NCI-H2196 treated with DMSO at 0.1 percent for 48 hours (cell line): ENCODE results near the gene LRRC10B.
"Not testable (repeated sequence)": the region's sequence is repeated elsewhere in the genome, so short reads cannot be mapped to it uniquely, and the experiment has no call there.

ENCODE experiments used
- DNase-seq: peaks from one replicate; lab custom pipeline; 2025; ENCODE audit not compliant: unreplicated experiment; lab: John Stamatoyannopoulos, UW

Gene LRRC10B

GRCh38 chr11:61507962-61508861 is at the start of gene LRRC10B:
LRRC10B (plus strand) TSS chr11:61508749; CDS start chr11:61508999, 250 bp downstream.
- DNase-seq, result peak; percentile 73

- DNase-seq, result peak; percentile 31
Measured at GRCh38 chr11:61460474-61460881, 48.1 kb upstream of the LRRC10B start.

DNA sequence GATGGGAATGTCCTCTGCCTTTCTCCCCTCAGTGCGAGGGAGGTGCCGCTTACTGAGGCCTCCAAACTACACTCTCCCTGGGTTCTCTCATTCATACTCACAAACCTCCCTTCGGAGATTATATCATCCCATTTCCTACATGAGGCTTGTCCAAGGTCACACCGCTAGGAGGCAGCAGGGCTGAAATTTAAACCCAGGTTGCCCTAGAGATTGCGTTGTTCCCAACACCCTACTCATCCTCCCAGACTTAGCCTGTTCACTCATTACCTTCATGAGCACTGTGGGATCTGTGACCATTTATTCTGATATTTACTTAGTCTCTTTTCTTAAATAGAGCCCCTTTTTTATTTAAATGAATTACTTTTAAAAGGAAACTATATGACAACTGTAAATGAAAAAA is 47.6 kb upstream of the LRRC10B start:
- DNase-seq, result no peak

DNA sequence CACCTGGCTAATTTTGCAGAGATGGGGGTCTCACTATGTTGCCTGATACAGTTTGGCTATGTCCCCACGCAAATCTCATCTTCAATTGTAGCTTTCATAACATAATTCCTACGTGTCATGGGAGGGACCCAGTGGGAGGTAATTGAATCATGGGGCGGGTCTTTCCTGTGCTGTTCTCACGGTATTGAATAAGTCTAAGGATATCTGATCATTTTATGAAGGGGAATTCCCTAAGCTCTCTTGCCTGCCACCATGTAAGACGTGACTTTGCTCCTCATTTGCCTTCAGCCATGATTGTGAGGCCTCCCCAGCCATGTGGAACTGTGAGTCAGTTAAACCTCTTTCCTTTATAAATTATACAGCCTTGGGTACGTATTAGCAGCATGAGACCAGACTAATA is 40.9 kb upstream of the LRRC10B start:
- DNase-seq, result not testable (repeated sequence)

GRCh38 chr11:61468002-61468401 is 40.5 kb upstream of the LRRC10B start:
- DNase-seq, result no peak

DNA sequence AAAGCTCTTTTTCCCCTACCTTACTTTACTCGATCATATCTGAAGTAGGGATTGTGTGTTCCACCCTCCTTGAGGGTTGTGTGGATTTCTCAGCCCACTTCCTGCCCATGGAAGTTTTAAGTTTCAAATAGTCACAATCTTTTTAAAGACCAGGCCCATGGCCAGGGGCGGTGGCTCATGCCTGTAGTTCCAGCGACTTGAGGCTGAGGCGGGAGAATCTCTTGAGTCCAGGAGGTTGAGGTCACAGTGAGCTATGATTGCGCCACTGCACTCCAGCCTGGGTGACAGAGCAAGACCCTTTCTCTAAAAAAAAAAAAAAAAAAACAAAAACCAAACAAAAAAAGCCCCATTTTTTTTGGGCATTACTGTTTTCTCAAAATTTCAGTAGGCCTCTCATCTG is 36.3 kb upstream of the LRRC10B start:
- no peak for DNase-seq

DNA sequence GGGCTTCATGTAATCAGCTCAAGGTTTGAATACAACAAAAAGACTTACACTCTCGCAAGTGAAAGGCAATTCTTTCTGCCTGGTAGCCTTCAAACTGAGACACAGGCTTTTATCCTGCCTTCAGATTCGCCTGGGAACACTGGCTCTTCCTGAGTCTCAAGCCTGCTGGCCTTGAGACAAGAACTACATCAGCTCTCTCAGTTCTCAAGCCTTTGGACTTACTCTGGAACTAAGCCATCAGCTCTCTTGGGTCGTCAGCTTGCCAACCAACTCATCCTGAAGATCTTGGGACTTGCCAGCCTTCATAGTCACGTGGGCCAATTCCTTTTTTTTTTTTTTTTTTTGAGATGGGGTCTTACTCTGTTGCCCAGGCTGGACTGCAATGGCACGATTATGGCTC is 35.7 kb upstream of the LRRC10B start:
- DNase-seq, result no peak

GRCh38 chr11:61473370-61474012 is 35.1 kb upstream of the LRRC10B start:
- DNase-seq, result no peak

DNA sequence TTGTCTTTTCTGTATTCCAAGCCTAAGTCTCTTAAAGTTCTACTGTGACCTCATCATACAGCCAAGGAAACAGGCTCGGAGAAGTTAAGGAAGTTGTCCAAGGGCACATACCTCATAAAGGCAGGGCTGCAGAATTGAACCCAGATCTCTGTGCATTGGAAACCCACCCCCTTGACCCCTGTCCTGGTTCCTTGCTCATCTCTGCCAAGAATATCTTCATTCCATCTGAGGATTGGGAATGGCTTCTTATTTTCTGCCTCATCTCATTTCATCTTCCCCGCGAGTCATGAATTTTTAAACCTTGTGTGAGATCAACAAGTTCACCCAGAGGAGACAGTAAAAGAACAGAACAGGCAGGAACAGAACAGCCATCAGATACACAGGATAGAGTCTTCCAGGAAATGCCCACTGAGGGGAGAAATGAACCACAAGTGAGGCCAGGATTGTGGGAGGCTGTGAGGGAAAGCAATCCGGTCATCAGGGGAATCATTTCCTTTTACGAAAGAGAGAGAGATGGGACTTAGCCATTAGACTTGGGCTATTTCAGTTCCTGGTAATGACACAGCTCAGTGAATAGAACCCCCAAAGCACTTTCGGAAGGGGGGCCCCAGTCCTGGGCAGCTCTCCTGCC is 34.4 kb upstream of the LRRC10B start:
- no peak for DNase-seq

- DNase-seq, result no peak
Measured at GRCh38 chr11:61475433-61475832, 33.1 kb upstream of the LRRC10B start.

DNA sequence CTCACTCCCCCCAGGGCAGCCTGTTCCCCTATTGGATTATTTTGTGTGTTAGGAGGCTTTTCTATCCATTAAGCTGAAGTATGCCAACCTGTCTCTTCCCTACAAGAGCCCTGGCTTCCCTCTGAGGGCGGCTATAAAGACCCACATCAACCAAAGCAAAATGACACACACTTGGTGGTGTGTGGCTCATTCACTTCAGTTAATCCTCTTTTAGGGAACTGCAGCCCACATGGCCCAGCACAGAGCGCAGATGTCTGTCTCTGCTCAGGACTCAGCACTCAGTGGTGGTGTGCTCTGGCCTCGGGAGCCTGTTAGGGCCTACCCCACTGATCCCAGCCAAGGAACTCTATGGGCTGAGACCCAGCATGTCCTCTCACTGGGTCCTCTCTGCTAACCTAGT is 32.2 kb upstream of the LRRC10B start:
- no peak for DNase-seq

DNA sequence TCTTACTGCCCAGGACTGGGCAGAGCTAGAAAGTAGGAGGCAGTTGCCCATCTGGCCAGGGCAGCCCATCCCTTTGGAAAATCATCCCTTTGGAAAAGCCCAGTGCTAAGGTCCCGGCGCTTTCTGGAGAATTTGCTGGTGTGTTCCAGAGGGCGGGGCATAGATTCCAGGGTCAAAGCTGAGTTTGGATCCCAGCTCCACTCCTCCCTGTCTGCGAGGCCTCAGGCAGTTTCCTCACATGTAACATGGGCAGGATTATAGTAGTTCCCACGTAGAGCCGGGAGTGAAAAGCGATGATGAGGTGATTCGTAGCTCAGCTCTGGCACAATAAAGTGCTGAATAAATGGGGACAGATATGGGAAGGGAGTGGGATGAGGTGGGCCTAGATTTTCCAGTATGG is 31.4 kb upstream of the LRRC10B start:
- DNase-seq, result no peak

GRCh38 chr11:61477727-61478148 is 30.8 kb upstream of the LRRC10B start:
- DNase-seq, result no peak

DNA sequence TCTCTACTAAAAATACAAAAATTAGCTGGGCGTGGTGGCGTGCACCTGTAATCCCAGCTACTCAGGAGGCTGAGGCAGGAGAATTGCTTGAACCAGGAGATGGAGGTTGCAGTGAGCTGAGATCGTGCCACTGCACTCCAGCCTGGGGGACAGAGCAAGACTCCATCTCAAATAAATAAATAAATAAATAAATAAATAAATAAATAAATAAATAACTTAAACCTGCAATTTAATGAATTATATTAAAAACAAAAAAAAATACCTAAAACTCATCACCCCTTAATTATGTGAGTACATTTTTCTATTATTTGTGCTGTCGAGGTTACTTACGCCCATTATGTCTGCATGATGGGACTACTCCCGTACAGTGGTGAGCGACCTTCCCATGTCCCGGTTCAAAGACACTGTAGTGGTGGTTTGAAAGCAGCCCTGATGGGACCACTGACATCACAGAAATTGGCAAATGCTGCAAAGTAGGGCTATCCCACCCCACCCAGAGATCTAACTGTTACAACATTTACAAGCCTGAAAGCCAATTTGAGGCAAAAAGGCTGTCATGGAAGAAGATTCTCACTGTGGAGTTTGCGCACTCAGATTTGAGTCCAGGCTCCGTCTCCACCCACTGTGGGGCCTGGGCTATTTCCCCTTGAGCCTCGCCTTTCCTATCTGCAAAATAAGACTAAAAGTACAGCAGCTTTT is 29.0 kb upstream of the LRRC10B start:
- DNase-seq, result not testable (repeated sequence)

DNA sequence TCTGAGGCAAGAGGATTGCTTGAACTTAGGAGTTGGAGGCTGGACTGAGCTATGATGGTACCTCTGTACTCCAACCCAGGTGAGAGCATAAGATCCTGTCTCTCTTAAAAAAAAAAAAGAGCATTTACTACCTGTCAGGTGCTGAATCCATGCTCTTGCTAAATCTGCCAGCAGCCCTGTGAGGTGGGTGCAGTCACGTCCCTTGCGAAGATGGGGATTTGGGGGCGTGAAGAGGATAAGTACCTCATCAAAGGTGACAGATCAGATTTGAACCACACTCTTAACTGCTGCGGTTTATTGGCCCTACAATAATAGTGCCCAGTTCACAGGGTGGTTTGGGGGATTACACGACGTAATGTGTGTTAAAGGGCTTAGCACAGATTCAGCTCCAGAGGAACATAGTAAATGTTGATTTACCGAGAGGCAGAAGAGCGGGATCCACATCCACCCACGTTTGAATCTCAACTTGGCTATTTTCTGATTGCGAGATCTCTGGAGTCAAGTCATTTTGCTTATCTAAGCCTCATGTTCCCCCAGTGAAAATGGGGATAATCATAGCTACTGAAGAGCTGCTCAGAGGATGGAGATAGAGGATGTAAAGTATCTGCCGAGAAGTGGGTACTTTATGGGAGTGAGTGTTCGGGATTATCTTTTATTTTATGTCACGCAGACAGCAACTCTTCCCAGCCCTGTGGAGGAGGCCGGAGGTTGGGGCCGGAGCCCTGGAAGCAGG is 28.1 kb upstream of the LRRC10B start:
- no peak for DNase-seq

DNA sequence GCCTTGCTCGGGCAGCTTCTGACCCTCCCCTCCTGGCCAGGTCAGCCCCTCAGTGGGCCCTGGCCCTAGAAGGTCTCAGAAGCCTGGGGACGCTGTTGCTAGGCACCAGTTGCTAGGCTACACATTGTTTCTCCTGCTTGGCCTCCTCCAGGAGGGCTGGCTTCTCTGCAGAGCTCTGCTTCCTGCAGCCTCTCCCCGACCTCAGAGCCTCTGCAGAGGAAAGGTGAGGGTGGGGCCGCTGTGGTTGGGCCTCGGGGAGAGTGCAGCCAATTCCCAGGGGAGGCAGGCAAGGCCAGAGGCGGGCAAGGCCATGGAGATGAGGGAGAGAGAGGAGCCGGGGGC is 27.6 kb upstream of the LRRC10B start:
- DNase-seq, result peak; percentile 43

DNA sequence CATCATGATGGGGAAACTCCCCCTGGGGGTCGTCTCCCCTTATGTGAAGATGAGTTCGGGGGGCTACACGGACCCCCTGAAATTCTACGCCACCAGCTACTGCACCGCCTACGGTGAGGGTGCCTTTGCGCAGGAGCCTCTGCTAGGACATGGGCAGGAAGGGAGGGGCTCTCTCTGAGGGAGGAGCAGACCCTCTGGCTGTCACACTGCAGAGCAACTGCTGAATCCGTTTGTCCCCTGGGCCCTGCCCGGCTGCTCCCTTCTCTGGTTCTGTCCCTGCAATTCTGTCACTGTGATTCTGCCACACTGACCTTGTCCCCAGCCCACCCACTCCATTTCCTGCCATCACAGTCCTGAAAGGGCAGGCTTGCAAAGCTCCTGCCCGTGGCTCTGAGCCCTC is 26.7 kb upstream of the LRRC10B start:
- DNase-seq, result no peak

DNA sequence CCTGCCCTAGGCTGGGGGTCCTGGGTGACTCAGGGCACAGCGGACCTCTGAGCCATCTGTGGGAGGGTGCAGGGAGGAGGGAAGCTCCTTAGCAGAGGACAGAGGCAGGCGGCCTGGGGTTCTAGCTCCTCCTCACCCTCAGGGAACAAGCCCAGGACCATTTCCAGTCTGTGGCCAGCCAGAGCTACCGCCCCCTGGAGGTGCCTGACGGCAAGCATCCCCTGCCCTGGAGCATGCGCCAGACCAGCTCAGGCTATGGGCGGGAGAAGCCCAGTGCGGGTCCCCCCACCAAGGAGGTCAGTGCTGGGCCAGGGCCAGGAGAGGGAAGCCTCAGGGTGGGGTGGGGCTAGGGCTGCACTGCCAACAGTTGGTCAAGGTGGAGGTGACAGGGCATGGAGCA is 26.0 kb upstream of the LRRC10B start:
- no peak for DNase-seq

DNA sequence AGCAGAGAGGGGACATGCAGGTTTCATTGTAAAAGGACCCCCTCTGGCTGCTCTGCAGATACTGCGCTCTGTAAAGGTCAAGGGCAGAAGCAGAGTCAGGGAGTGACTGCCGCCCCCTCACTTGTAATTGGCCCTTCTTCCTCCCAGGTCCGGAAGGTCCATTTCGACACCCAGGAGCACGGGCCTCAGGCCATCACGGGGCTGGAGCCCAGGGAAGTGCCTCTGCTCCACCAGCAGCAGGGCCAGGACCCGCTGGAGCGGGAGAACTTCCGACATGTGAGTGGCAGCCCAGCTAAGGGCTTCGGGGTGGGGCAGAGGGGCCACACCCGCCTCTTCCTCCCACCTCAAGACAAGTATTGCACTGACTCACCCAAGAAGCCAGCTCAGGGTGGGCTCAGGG is 24.0 kb upstream of the LRRC10B start:
- no peak for DNase-seq

DNA sequence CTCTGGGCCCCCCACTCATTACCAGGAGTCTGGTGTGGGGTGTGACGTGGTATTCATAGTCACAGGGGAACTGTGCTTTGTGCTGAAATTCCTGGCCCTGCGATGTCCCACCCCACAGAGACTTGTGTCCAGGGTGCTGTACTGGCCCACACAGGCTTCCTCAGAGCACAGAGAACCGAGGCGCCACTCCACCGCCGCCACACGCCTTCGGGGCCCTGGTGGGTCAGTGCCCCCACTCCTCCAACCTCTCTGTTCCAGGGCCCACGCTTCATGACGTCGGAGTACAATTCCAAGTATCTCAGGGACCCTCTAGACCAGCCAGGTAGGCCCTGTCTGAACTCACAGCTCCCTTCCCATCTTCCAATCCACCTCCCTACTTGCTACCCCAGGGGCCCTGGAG is 23.5 kb upstream of the LRRC10B start:
- no peak for DNase-seq
